Adrenal gland (tissue), 5 donors: ENCODE results near the gene GRAMD1B.
A peak's percentile ranks its signal among the peaks of the same experiment; 100 is the strongest.

Experiments used
- CTCF ChIP-seq, 6 experiments: fragments of 450-650 bp in 4 of 6; fragments of 200-600 bp in 2 of 6; sonication (generic) in 1 of 6; IDR thresholded peaks; 1 replicate in 5 of 6; 2 replicates in 1 of 6; pipeline versions ENCODE4 v1.5.1 to v1.8.0; 2016 to 2021; ENCODE audit warnings: antibody characterized with exemption in 6 of 6, mild to moderate bottlenecking in 2 of 6, moderate library complexity in 1 of 6
- POLR2A ChIP-seq, 2 donors: fragments of 450-650 bp; IDR thresholded peaks; one replicate each; pipeline ENCODE4 v1.6.1; 2017; ENCODE audit warnings: antibody characterized with exemption in 2 of 2, mild to moderate bottlenecking in 2 of 2, moderate library complexity in 1 of 2
- donor health status: DM: no; HTN: no; CAD: no.

GRCh38 chr11:123461164-123461563 is 31.1 kb downstream of the GRAMD1B start:
- TF ChIP-seq POLR2A (IDR thresholded peaks at IDR 0.05) (peak in 1 of 2 donors; percentile 63), CTCF (IDR thresholded peaks at IDR 0.05) (peak in 5 of 6 experiments; percentile 39 to 62 (median 55))
